ENCODE data around the gene GALM. TPM values are rescaled to one million over a fixed set of nuclear protein-coding genes. Genes with fewer than 3 reads are reported as not detected.
"Not testable (repeated sequence)": the region's sequence is repeated elsewhere in the genome, so short reads cannot be mapped to it uniquely, and the experiment has no call there.

GALM gene
- total RNA-seq, 1 experiment from 2014 or later: 3.8 TPM

GRCh38 chr2:38734299-38735058, 68.6 kb downstream of the GALM start:
- no peak for DNase-seq (ENCODE audit: extremely low read depth, low read depth)

- DNase-seq (ENCODE audit: extremely low read depth, low read depth): no peak
These were observed 70.0 kb downstream of the GALM start for GRCh38 chr2:38735999-38736320.

- not testable (repeated sequence) for DNase-seq (ENCODE audit: extremely low read depth, low read depth)
These were observed 71.2 kb downstream of the GALM start for GRCh38 chr2:38737000-38737698.

- DNase-seq (ENCODE audit: extremely low read depth, low read depth): no peak
These were observed 72.0 kb downstream of the GALM start for GRCh38 chr2:38737925-38738324.

- no peak for DNase-seq (ENCODE audit: extremely low read depth, low read depth)
These were observed 73.6 kb downstream of the GALM start for GRCh38 chr2:38739524-38739923.

GRCh38 chr2:38740851-38741731, 75.2 kb downstream of the GALM start:
- DNase-seq (ENCODE audit: extremely low read depth, low read depth): peak; percentile 22

GRCh38 chr2:38742797-38743559, 77.1 kb downstream of the GALM start:
- no peak for DNase-seq (ENCODE audit: extremely low read depth, low read depth)

- DNase-seq (ENCODE audit: extremely low read depth, low read depth): no peak
These were observed 77.9 kb downstream of the GALM start for GRCh38 chr2:38743672-38744398.

- DNase-seq (ENCODE audit: extremely low read depth, low read depth): no peak
These were observed 78.5 kb downstream of the GALM start for GRCh38 chr2:38744399-38744780.

GRCh38 chr2:38745267-38745666, 79.4 kb downstream of the GALM start:
- no peak for DNase-seq (ENCODE audit: extremely low read depth, low read depth)

GRCh38 chr2:38747007-38747424, 81.1 kb downstream of the GALM start:
- DNase-seq (ENCODE audit: extremely low read depth, low read depth): no peak

GRCh38 chr2:38747819-38748218, 81.9 kb downstream of the GALM start:
- no peak for DNase-seq (ENCODE audit: extremely low read depth, low read depth)

- DNase-seq (ENCODE audit: extremely low read depth, low read depth): no peak
These were observed 82.5 kb downstream of the GALM start for GRCh38 chr2:38748391-38748790.

- no peak for DNase-seq (ENCODE audit: extremely low read depth, low read depth)
These were observed 83.3 kb downstream of the GALM start for GRCh38 chr2:38748943-38749804.

GRCh38 chr2:38750011-38750890, 84.3 kb downstream of the GALM start:
- DNase-seq (ENCODE audit: extremely low read depth, low read depth): no peak

- peak; percentile 98 for DNase-seq (ENCODE audit: extremely low read depth, low read depth)
These were observed 85.1 kb downstream of the GALM start, which contains the start of gene SRSF7 for GRCh38 chr2:38750891-38751595. TSS of gene SRSF7 (minus strand) at chr2:38751361. CDS start at chr2:38751256, 105 bp downstream.
